NOMO-1 treated with DMSO at 0.1 percent for 48 hours (cell line): ENCODE data around the gene EPHA10.
"Not testable (repeated sequence)": the region's sequence is repeated elsewhere in the genome, so short reads cannot be mapped to it uniquely, and the experiment has no call there.

ENCODE experiments used
- DNase-seq: peaks from one replicate; lab custom pipeline; 2025; ENCODE audit not compliant: unreplicated experiment; lab: John Stamatoyannopoulos, UW

EPHA10 gene

GRCh38 chr1:37717631-37718030 lies 47.3 kb downstream of the EPHA10 start:
- no peak for DNase-seq

DNA sequence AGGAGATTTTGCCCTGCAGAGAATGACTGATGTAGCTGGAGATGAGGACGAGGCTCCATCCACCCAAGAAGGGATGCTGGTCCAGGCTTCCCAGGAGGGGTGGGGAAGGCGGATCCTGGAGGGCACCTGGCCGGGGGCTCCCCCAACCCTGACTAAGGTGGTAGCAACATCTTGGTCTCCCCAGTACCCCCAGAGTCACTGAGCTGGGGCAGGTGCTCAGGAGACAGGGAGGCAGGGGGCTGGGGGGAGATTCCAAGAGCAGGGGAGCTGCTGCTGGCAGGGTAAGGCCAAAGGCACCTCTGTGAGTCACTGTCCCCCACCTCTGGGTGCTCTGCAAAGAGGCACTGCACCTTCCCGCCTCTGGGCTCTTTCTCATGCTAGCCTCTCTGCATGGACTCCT lies 48.6 kb downstream of the EPHA10 start:
- no peak for DNase-seq

GRCh38 chr1:37714689-37715088 lies 50.2 kb downstream of the EPHA10 start:
- no peak for DNase-seq

DNA sequence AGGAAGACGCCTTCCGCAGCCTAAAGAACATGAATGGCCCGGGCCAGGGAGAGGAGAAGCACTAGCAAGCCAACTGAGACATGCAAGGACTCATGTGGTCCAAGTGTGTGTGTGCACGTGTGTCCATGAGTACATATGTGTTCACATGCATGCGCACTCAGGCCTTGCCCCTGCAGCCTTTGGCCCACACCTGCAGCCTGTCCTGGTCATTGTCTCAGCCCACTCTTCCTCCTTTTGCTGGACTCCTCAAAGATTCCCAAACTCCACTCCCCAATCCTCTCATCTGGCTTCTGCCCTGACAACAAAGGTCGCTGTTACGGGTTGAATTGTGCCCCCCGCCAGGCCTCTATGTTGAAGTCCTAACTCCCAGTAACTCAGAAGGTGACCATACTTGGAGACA lies 50.7 kb downstream of the EPHA10 start:
- no peak for DNase-seq

GRCh38 chr1:37708471-37708870 lies 56.4 kb downstream of the EPHA10 start:
- no peak for DNase-seq

DNA sequence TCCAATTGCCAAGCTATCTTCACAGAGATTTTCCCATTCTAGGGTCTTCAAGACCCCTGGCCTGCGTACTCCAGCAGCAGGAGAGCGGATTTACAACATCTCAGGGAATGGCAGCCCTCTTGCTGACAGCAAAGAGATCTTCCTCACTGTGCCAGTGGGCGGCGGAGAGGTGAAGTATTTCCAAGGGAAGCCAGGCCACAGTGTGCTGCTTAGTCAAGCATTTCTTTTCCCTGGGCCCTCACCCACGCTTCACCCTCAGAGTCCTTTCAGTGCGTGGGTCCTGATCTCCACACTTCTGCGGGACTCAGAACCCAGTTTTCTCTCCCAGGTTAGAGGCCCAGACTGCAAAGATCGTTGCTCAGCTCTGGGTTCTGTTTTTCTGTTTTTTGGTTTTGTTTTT lies 59.5 kb downstream of the EPHA10 start:
- DNase-seq: no peak

- no peak for DNase-seq
Observed at GRCh38 chr1:37704966-37705365, 60.0 kb downstream of the EPHA10 start.

DNA sequence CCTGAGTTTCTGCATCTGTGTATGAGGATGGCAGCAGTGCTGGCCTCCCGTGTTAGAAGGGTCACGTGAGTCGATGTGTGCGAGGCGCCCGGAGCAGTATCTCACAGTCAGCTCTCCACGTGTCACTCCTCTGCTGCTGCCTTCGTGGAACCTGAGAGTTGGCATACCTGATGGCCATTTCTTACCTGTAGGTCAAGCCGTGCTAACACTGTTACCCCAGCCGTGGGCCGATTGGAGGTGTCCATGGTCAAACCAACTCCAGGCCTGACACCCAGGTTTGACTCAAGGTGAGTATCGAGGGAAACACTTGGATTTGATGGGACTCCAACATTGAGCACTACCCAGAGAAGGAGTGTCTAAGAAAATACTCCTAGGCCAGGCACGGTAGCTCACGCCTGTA lies 61.9 kb downstream of the EPHA10 start:
- no peak for DNase-seq

DNA sequence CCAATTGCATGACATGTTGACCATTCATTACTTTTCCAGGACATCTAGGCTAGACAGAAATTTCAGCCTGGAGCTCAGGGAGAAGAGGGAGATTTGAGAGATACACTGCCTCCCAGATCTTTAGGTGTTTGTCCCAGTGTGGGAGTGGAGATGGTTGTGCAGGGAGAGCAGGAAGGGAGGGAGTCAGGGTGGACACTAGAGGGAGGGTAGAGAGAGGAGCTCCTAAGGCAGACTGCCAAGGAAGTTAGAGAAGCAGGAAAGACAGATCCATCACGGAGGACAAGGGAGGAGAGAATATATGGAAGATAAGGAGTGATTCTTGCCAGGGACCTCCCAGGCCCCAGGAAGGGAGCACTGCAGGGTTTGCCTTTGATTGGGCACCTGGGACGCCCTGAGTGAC lies 63.9 kb downstream of the EPHA10 start:
- no peak for DNase-seq

DNA sequence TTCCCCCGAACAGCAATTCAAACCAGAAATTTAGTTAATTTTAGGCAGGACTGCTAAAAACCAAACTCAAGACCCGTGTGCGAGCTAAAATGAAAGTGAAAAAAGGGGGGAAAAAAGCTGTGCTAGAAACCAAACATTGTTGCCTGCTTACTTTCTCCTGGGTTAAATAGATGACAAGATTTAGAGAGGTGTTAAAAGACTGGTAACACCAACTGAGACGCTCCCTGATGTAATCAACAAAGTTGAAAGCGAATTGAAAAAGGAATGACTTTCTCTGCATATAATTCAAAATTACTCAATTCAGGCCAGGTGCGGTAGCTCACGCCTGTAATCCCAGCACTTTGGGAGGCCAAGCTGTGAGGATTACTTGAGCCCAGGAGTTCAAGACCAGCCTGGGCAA lies 65.8 kb downstream of the EPHA10 start:
- no peak for DNase-seq

- no peak for DNase-seq
Observed at GRCh38 chr1:37697737-37698136, 67.2 kb downstream of the EPHA10 start.

DNA sequence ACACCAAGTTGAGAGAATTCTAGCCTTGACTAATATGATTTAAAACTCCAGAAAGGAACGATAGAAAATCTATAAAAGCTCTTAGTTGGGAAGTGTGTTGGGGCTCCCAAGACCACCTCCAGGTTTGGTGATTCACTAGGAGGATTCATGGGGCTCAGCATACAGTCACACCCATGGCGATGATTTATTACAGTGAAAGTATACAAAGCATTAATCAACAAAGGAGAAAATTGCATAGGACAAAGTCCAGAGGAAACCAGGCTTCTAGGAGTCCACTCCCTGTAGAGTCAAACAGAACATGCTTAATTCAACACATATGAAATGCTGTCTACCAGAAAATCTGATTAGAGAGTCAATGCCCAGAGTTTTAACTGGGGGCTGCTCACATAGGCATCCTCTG lies 67.8 kb downstream of the EPHA10 start:
- DNase-seq: no peak

DNA sequence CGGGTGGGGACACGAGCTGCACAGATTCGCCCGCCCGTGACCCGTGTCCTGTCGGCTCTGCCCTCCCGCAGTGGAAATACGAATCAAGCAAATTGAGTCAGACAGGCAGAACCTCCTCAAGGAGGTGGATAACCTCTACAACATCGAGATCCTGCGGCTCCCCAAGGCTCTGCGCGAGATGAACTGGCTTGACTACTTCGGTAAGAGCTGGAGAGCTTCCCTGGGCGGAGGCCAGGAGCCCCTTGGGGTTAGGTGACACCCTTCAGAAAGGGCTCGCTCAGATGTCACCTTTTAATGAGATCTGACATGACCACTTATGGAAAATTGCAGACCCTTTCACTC lies 72.1 kb downstream of the EPHA10 start:
- no peak for DNase-seq

DNA sequence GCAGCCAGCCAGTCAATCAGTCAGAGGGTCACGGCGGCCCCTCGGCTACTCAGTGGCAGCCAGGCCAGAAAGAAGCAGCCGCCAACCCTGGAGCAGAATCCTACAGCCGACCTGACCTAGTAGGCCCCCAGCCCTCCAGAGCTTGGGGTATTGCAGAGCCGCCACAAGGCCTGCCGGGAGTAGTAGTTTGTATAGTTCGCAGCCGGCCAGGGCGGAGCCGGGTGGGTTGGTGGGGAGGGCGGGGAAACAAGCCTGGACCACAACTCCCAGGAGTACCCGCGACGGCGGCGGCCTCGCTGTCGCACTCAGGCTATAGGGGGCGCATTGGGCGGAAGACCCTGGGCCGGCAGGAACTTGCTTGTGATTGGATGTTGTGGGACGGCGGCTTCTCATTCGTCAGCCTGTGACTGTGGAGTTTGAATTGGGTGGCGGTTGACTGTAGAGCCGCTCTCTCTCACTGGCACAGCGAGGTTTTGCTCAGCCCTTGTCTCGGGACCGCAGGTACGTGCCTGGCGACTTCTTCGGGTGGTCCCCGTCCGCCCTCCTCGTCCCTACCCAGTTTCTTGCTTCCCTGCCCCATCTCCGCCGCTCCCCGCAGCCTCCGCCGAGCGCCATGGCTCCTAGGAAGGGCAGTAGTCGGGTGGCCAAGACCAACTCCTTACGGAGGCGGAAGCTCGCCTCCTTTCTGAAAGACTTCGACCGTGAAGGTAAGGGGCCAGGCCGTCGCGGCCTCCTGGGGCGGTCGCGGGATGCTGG lies 72.7 kb downstream of the EPHA10 start, which contains the start of gene CDCA8:
TSS of gene CDCA8 (plus strand) at position 439 of the 756 bp plus-strand sequence. CDS start at position 614, 175 bp downstream.
- DNase-seq: peak; percentile 98

DNA sequence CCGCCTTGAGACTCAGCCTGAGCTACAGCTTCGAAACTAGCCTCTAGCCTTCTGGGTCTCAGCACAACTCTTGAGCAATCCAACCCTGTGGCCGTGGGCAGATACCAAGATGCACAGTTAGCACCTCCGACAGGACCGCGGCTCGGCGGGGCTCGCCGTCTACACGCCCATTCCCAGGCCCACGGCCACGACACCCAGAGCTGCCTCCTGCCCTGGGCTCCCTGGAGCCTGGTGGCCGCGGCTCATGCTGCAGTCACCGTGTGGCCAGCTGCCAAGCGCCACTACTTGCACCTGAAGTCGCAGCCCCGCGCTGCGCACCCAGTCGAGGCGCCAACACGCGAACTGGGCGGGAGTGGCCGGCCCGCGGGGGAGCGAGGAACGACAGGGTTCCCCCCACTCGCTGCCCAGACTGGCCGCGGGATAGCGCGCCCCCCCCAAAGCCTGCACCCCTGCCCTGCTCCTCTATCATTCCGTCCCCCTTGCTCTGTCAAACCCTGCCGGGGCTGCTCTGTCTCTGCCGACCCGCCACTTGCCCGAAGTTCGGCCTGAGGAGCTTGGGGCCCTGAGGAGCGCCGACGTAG lies 73.3 kb downstream of the EPHA10 start:
- peak; percentile 67 for DNase-seq

DNA sequence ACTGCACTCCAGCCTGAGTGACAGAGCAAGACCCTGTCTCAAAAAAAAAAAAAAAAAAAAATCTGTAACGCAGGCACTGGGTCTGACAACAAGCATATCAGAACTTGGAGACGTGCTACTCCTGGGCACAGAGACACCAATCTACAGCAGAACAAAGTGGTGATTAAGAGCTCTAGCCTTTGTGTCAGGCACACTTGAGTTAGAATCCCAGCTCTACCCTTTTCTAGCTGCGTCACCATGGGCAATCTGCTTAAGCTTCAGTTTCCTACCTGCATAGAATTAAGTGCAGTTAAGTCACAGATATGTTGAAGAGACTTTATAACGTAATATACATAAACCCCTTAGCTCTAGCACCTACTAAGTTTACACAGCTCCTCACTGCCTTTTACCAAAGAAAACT lies 76.0 kb downstream of the EPHA10 start:
- DNase-seq: no peak

GRCh38 chr1:37687764-37688163 lies 77.2 kb downstream of the EPHA10 start:
- DNase-seq: not testable (repeated sequence)

DNA sequence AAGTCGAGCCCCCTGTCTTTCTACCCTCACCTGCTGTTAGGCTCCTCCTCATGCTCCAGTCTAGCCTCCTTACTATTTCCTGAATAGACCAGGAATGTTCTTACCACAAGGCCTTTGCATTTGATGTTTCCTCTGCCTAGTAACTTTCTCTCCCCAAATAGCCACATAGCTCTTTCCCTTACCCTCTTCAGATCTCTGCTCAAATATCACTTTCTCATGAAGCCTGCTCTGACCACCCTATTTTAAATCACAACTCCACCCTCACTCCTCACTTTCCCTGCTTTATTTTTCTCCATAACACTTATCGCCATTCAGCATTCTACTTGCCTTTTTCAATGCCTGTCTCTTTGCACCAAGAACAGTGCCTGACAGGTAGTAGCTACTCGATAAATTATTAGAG lies 79.2 kb downstream of the EPHA10 start:
- no peak for DNase-seq

DNA sequence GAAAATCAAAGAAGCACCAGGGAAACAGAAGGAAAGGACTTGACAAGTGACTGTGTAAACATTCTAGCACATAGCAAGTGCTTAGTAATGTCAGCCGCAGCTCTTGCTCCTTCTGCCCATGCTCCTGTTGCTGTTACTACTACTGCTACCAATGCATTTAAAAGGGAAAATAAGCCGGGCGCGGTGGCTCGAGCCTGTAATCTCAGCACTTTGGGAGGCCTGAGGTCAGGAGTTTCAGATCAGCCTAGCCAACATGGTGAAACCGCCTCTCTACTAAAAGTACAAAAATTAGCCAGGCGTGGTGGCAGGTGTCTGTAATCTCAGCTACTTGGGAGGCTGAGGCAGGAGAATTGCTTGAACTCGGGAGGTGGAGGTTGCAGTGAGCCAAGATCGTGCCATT lies 80.7 kb downstream of the EPHA10 start:
- not testable (repeated sequence) for DNase-seq

- peak; percentile 67 for DNase-seq
Observed at GRCh38 chr1:37682334-37682987, 82.5 kb downstream of the EPHA10 start.

DNA sequence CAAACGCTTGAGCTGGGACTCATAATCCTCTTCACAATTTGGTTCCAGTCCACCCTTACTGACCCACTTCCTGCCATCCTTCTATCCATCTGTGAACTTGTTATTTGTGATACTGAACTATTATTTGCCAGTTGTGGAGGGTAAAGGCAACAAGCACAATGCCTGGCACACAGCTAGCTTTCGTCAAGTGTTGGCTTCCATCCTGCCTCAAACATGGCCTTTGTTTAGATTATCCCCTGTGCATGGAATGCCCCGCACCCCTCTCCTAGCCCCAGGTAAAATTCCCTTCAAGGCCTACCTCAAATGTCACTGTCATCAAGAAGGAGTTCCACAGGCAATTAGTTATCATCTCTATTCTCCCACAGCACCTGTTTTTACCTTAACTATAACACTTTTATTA lies 84.0 kb downstream of the EPHA10 start:
- no peak for DNase-seq

- DNase-seq: no peak
Observed at GRCh38 chr1:37677808-37678207, 87.1 kb downstream of the EPHA10 start.

DNA sequence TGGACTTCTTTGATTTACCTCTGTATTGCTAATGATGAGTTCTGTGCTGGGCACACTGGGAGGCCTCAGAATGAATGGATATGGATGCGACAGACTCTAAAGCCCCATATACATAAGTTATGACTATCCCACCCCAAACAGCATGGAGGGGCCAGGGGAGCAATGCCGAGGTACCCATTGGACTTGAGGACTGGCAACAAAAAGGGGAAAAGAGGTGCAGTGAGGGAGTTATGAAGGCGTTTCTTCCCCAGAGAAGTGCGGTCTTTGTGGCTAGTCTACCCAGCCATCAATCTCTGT lies 87.8 kb downstream of the EPHA10 start:
- peak; percentile 0 for DNase-seq
